AG04449 (cell line): Measurements from ENCODE around the gene ALOX15.
"Not testable (repeated sequence)": the region's sequence is repeated elsewhere in the genome, so short reads cannot be mapped to it uniquely, and the experiment has no call there.

Experiments
- CTCF ChIA-PET: fragments of 350-600 bp; formaldehyde crosslinking; extraction: SDS; loops from one replicate; lab custom pipeline; 2021; ENCODE audit warnings: antibody characterized with exemption; lab: Yijun Ruan, JAX
- POLR2A ChIA-PET: fragments of 400-600, 350-600 bp; formaldehyde crosslinking; extraction: SDS; loops from one replicate; lab custom pipeline; 2020; ENCODE audit warnings: antibody characterized with exemption, inconsistent platforms; lab: Yijun Ruan, JAX
- DNase-seq: peaks from one replicate; pipeline ENCODE4 v3.0.0-alpha.2; 2010; ENCODE audit warnings: low read depth, low spot score
- H3K4me3 ChIP-seq: 2 replicates; pipeline ENCODE4 v1.5.1; 2011; ENCODE audit warnings: low read depth, mild to moderate bottlenecking, control low read depth, low read length
- CTCF ChIP-seq: IDR thresholded peaks from one replicate; pipeline ENCODE4 v1.5.1; 2011; ENCODE audit warnings: mild to moderate bottlenecking, moderate library complexity, low read length, control low read depth, inconsistent platforms; ENCODE audit not compliant: insufficient read depth; ENCODE audit errors: missing control alignments

The ALOX15 gene

GRCh38 chr17:4607261-4607741 lies 34.2 kb downstream of the ALOX15 start:
- TF ChIP-seq CTCF, result no peak
- no peak overlapping the region for H3K4me3 ChIP-seq
- ChIA-PET CTCF (interaction anchor here (2.5 to 5.6 kb wide), 3 partner anchors 18 to 40 kb away, joined by 15 to 38 read pairs (median 33); no protein-coding TSS in a partner anchor), POLR2A (no interaction called here)
- no peak for DNase-seq

GRCh38 chr17:4605826-4606225 lies 35.7 kb downstream of the ALOX15 start:
- ChIA-PET CTCF (interaction anchor here (0.7 to 2.5 kb wide), 2 partner anchors 11 to 19 kb away, joined by 3 to 15 read pairs; no protein-coding TSS in a partner anchor), POLR2A (no interaction called here)
- DNase-seq, result no peak
- no peak for TF ChIP-seq CTCF
- no peak overlapping the region for H3K4me3 ChIP-seq

- POLR2A ChIA-PET, H3K4me3 ChIP-seq, DNase-seq: not testable (repeated sequence)
- CTCF ChIA-PET, result interaction anchor here (1.4 to 2.5 kb wide), 2 partner anchors 20 to 38 kb away, joined by 3 to 15 read pairs; no protein-coding TSS in a partner anchor
Observed at GRCh38 chr17:4604736-4605135, 36.7 kb downstream of the ALOX15 start.

GRCh38 chr17:4604111-4604644 lies 37.3 kb downstream of the ALOX15 start:
- no peak for DNase-seq
- ChIA-PET CTCF (interaction anchor here (1.4 kb wide), 1 partner anchor 38 kb away, joined by 3 read pairs; no protein-coding TSS in a partner anchor), POLR2A (no interaction called here)
- no peak for TF ChIP-seq CTCF
- no peak overlapping the region for H3K4me3 ChIP-seq

- CTCF ChIA-PET, result interaction anchor here (1.7 to 1.9 kb wide), 2 partner anchors 23 to 35 kb away, joined by 6 to 7 read pairs; no protein-coding TSS in a partner anchor
- no peak for DNase-seq
- TF ChIP-seq CTCF, result no peak
- POLR2A ChIA-PET, result no interaction called here
- no peak overlapping the region for H3K4me3 ChIP-seq
Observed at GRCh38 chr17:4602041-4602440, 39.4 kb downstream of the ALOX15 start.

GRCh38 chr17:4601326-4601725 lies 40.2 kb downstream of the ALOX15 start:
- ChIA-PET POLR2A (interaction anchor here (0.6 kb wide), 1 partner anchor 18 kb away, joined by 3 read pairs; no protein-coding TSS in a partner anchor), CTCF (interaction anchor here (1.7 to 1.9 kb wide), 2 partner anchors 24 to 34 kb away, joined by 6 to 7 read pairs; no protein-coding TSS in a partner anchor)
- TF ChIP-seq CTCF, result no peak

More at GRCh38 chr17:4601326-4601725, 40.2 kb downstream of the ALOX15 start:
- no peak overlapping the region for H3K4me3 ChIP-seq
- no peak for DNase-seq
